GM19043 (cell line): ENCODE results near the gene NTRK2.

Experiments
- ATAC-seq: cut with Tn5 transposase; IDR thresholded peaks from one replicate; pipeline ENCODE4 v1.9.1; 2021; ENCODE audit warnings: low read depth; ENCODE audit not compliant: unreplicated experiment

NTRK2 gene

GRCh38 chr9:84926793-84927192, 257.3 kb downstream of the NTRK2 start:
- ATAC-seq, result no peak

- no peak for ATAC-seq
Observed at GRCh38 chr9:84928419-84928818, 258.9 kb downstream of the NTRK2 start.

- no peak for ATAC-seq
Observed at GRCh38 chr9:84929068-84929467, 259.5 kb downstream of the NTRK2 start.

GRCh38 chr9:84932915-84933527, 263.5 kb downstream of the NTRK2 start:
- no peak for ATAC-seq

GRCh38 chr9:84935528-84936117, 266.1 kb downstream of the NTRK2 start:
- ATAC-seq, result no peak

- ATAC-seq, result no peak
Observed at GRCh38 chr9:84937180-84937579, 267.7 kb downstream of the NTRK2 start.

GRCh38 chr9:84937581-84937980, 268.1 kb downstream of the NTRK2 start:
- no peak for ATAC-seq

GRCh38 chr9:84939774-84940173, 270.2 kb downstream of the NTRK2 start:
- ATAC-seq, result no peak

- no peak for ATAC-seq
Observed at GRCh38 chr9:84940294-84940693, 270.8 kb downstream of the NTRK2 start.

- ATAC-seq, result no peak
Observed at GRCh38 chr9:84941792-84942191, 272.3 kb downstream of the NTRK2 start.

GRCh38 chr9:84943482-84944050, 274.0 kb downstream of the NTRK2 start:
- ATAC-seq, result no peak

GRCh38 chr9:84945878-84946538, 276.5 kb downstream of the NTRK2 start:
- no peak for ATAC-seq

- ATAC-seq, result no peak
Observed at GRCh38 chr9:84947412-84947972, 278.0 kb downstream of the NTRK2 start.

- no peak for ATAC-seq
Observed at GRCh38 chr9:84949258-84949657, 279.7 kb downstream of the NTRK2 start.

- ATAC-seq, result no peak
Observed at GRCh38 chr9:84949971-84950370, 280.4 kb downstream of the NTRK2 start.

- ATAC-seq, result no peak
Observed at GRCh38 chr9:84950879-84951811, 281.6 kb downstream of the NTRK2 start.

- no peak for ATAC-seq
Observed at GRCh38 chr9:84953252-84953773, 283.8 kb downstream of the NTRK2 start.

- peak; percentile 95 for ATAC-seq
Observed at GRCh38 chr9:84953797-84954705, 284.5 kb downstream of the NTRK2 start.

- ATAC-seq, result no peak
Observed at GRCh38 chr9:84955155-84955554, 285.6 kb downstream of the NTRK2 start.
